ENCODE measurements around the gene FGF8.

- TF ChIP-seq POLR2A (IDR thresholded peaks at IDR 0.05), result no peak
- no peak for TF ChIP-seq CTCF (IDR thresholded peaks at IDR 0.05)
These were observed 39.2 kb downstream of the FGF8 start for GRCh38 chr10:101736666-101737065.

Data from vagina (tissue), 2 donors.